ENCODE data around the gene ESYT2.

Gene ESYT2

DNA sequence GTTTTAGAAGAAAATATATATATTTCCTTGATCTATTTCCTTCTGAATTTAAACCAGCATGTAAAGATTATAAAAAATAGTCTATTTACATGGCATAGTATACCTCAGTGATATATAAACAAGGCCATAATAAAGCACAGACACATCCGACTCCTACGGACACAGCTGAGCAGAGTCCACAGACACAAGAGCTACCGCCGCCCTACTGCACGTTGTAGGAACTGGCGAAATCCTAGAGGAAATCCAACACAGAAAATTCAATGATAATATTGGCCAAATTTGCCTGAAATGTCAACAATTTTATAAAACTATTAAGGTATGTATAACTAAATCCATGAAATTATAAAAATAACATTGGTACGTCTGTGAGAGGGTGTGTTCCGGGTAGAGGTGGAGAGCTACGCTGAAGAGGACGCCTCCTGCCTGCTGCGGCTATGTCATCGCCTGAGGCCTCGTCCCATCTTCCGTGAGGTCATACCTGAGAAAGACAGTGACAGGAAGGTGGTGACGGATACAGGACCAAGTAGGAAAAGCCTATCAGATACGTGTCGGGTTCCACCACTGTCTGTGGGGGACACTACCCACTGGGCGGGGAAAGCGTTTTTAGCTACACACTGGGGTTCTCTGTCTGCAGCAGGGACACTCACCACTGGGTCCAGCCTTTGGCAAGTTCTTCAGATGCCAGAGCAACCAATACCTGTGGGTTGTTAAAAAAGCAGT lies 95.4 kb downstream of the ESYT2 start:
- peaks cover 69% of the 10 kb centered on the region for H3K36me3 ChIP-seq (ENCODE audit: insufficient read depth, low read length)
- H3K27me3 ChIP-seq (ENCODE audit: control insufficient read depth, insufficient read depth, low read length) = no peaks in the 10 kb centered on the region
- no peaks in the 10 kb centered on the region for H3K9me3 ChIP-seq (replicated peaks; ENCODE audit: low read length)
- H3K4me3 ChIP-seq (ENCODE audit: low read length) = no peak overlapping the region
- no peak overlapping the region for H3K4me2 ChIP-seq (ENCODE audit: low read length)
- H3K4me1 ChIP-seq (ENCODE audit: control insufficient read depth, insufficient read depth, low read length) = peaks cover 5% of the 10 kb centered on the region
- no peak overlapping the region for H3K9ac ChIP-seq (ENCODE audit: low read depth, low read length)

DNA sequence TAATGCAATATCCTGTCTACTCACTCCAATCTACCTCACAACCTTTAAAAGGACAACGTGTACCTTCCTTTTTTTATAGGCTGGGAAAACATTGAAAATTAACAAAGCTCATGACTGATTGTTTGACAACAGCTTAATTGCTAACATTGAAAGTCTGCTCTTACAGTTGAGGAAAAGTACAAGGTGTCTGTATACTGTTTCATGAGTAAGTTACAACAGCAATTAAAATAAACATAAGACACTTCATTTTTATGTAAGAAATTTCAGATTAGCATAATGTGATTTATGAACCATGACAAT lies 96.1 kb downstream of the ESYT2 start:
- no peak overlapping the region for H3K4me2 ChIP-seq (ENCODE audit: low read length)
- H3K9me3 ChIP-seq (replicated peaks; ENCODE audit: low read length) = no peaks in the 10 kb centered on the region
- no peaks in the 10 kb centered on the region for H3K27me3 ChIP-seq (ENCODE audit: control insufficient read depth, insufficient read depth, low read length)
- H3K4me3 ChIP-seq (ENCODE audit: low read length) = no peak overlapping the region
- H3K4me1 ChIP-seq (ENCODE audit: control insufficient read depth, insufficient read depth, low read length) = peaks cover 5% of the 10 kb centered on the region
- no peak overlapping the region for H3K9ac ChIP-seq (ENCODE audit: low read depth, low read length)
- peaks cover 64% of the 10 kb centered on the region for H3K36me3 ChIP-seq (ENCODE audit: insufficient read depth, low read length)

DNA sequence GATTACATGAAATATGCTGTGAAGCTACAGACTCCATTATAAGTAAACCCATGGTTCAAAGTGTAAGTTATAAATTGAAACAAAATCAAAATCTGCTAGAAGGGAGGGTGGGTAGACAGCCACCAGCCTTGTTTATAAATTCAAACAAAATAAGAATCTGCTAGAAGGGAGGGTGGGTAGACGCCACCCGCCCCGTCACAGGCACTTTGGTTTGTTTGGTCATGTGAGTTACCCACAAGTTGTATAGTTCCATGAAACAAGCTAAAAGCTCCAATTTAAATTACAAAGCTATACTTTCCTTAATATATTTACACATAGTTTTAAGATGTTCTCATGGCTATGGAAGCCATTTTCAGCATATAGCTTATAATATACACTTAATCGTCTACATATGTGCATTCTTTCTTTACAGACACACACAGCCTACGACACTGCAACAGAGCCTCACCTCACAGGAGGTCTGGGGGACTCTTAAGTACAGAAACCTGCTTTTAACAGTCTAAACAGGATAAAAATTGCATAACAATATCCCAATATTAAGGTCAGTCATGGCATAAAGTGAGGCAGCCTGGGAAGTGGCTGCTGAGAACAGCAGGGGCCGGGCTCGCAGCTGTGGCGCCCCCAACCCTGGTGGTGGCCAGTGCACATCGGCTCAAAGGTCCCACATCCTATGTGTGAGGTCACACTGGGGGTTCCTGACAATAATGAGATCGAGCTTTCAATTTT lies 96.7 kb downstream of the ESYT2 start:
- H3K27me3 ChIP-seq (ENCODE audit: control insufficient read depth, insufficient read depth, low read length) = no peaks in the 10 kb centered on the region
- no peak overlapping the region for H3K4me3 ChIP-seq (ENCODE audit: low read length)
- no peaks in the 10 kb centered on the region for H3K9me3 ChIP-seq (replicated peaks; ENCODE audit: low read length)
- no peak overlapping the region for H3K4me2 ChIP-seq (ENCODE audit: low read length)
- no peak overlapping the region for H3K9ac ChIP-seq (ENCODE audit: low read depth, low read length)
- peaks cover 64% of the 10 kb centered on the region for H3K36me3 ChIP-seq (ENCODE audit: insufficient read depth, low read length)
- H3K4me1 ChIP-seq (ENCODE audit: control insufficient read depth, insufficient read depth, low read length) = peaks cover 5% of the 10 kb centered on the region

DNA sequence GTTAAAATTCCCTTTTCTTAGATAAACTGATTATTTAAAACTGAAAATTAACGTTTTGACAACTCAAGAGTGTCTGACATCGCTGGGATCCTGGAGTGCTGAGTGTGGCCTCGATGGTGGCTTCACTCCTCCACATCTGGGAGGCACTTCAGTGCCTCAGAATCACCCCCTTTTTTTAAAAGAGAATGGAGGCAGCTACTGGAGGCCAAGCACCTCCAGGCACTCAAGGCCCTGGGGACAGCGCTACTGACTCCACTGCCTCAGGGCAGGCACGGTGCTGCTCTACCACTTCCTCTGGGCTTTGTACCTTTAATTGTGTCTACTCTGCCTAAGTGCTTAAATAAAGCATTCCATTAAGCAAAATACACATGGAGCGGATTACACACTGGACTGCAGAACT lies 97.5 kb downstream of the ESYT2 start:
- peaks cover 56% of the 10 kb centered on the region for H3K36me3 ChIP-seq (ENCODE audit: insufficient read depth, low read length)

DNA sequence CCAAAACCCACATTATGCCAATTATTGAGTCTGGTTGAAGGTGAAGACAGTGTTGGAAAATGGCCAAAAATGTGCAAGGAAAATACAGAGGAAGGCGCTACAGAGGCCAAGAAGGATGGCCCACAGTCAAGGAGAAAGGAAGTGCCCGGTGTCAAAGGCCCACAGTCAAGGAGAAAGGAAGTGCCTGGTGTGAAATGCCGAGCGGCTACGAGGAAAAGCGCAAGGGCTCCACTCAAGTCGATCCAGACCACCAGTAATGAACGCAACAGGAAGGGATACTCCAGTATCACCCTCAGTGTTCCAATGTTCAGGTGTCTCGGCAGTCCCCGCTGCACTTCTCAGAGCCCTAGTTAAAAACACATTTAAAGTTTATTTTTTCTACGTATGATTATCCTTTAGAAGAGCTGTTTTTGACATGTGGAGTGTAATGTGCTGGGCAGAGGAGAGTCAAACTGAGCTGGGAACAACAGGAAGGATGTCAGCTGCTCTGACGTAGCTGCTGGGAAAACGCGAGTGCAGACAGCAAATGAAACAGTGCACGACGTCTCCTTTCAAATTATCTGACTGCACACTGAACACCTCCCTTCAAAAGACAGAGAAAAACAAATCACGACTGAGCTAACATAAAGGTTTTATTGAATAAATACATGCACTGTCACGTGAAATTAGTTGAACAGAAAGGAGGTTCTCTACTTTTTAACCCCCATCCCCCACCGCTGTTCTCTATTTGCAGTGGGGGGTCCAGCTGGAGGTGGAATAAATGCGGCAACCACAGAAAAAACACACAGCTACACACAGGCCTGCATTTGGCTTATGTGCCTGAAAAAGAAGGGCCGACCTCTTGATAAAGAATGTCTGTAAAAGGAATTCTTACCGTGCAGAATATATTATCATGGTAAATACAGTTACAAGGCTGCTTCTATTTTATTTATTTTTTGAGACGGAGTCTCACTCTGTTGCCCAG lies 98.6 kb downstream of the ESYT2 start:
- no peak overlapping the region for H3K4me3 ChIP-seq (ENCODE audit: low read length)
- H3K4me1 ChIP-seq (ENCODE audit: control insufficient read depth, insufficient read depth, low read length) = peaks cover 5% of the 10 kb centered on the region
- H3K9me3 ChIP-seq (replicated peaks; ENCODE audit: low read length) = no peaks in the 10 kb centered on the region
- no peaks in the 10 kb centered on the region for H3K27me3 ChIP-seq (ENCODE audit: control insufficient read depth, insufficient read depth, low read length)
- no peak overlapping the region for H3K9ac ChIP-seq (ENCODE audit: low read depth, low read length)
- peaks cover 47% of the 10 kb centered on the region for H3K36me3 ChIP-seq (ENCODE audit: insufficient read depth, low read length)
- H3K4me2 ChIP-seq (ENCODE audit: low read length) = no peak overlapping the region

More for the DNA sequence above, 97.5 kb downstream of the ESYT2 start:
- H3K9ac ChIP-seq (ENCODE audit: low read depth, low read length) = no peak overlapping the region
- H3K4me2 ChIP-seq (ENCODE audit: low read length) = no peak overlapping the region
- H3K4me3 ChIP-seq (ENCODE audit: low read length) = no peak overlapping the region
- H3K27me3 ChIP-seq (ENCODE audit: control insufficient read depth, insufficient read depth, low read length) = no peaks in the 10 kb centered on the region
- H3K9me3 ChIP-seq (replicated peaks; ENCODE audit: low read length) = no peaks in the 10 kb centered on the region
- peaks cover 5% of the 10 kb centered on the region for H3K4me1 ChIP-seq (ENCODE audit: control insufficient read depth, insufficient read depth, low read length)

DNA sequence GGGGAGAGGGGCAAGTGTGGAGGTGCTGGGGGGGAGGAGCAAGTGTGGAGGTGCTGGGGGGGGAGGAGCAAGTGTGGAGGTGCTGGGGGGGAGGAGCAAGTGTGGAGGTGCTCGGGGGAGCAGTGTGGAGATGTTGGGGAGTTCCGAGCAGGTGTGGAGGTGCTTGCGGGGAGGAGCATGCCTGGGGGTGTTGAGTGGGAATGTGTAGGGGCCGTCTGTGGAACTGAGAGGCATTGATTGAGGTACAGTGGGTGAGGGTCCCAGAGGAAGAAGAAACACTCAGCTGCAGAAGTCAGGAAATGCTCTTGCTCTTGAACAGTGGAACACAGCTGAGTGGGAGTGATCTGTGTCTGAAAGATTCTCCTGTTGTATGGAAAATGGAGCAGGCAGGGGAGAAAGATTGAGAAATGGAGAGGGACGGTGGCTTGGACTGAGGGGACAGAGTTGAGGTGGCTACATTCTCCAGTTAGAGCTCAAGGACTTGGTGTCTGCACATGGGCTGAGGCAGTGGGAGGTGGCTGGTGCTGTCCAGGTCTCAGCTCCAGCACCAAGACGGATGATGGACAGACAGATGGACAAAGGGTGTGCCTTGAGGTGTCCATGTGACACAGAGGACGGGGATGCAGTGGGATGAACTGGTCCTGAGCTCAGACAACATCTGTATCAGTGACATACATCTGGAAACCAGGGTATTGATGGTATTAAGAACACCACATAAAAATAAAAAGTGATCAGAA lies 99.5 kb downstream of the ESYT2 start:
- no peaks in the 10 kb centered on the region for H3K27me3 ChIP-seq (ENCODE audit: control insufficient read depth, insufficient read depth, low read length)
- H3K4me2 ChIP-seq (ENCODE audit: low read length) = no peak overlapping the region
- H3K4me3 ChIP-seq (ENCODE audit: low read length) = no peak overlapping the region
- no peaks in the 10 kb centered on the region for H3K4me1 ChIP-seq (ENCODE audit: control insufficient read depth, insufficient read depth, low read length)
- peaks cover 38% of the 10 kb centered on the region for H3K36me3 ChIP-seq (ENCODE audit: insufficient read depth, low read length)
- no peaks in the 10 kb centered on the region for H3K9me3 ChIP-seq (replicated peaks; ENCODE audit: low read length)
- no peak overlapping the region for H3K9ac ChIP-seq (ENCODE audit: low read depth, low read length)

DNA sequence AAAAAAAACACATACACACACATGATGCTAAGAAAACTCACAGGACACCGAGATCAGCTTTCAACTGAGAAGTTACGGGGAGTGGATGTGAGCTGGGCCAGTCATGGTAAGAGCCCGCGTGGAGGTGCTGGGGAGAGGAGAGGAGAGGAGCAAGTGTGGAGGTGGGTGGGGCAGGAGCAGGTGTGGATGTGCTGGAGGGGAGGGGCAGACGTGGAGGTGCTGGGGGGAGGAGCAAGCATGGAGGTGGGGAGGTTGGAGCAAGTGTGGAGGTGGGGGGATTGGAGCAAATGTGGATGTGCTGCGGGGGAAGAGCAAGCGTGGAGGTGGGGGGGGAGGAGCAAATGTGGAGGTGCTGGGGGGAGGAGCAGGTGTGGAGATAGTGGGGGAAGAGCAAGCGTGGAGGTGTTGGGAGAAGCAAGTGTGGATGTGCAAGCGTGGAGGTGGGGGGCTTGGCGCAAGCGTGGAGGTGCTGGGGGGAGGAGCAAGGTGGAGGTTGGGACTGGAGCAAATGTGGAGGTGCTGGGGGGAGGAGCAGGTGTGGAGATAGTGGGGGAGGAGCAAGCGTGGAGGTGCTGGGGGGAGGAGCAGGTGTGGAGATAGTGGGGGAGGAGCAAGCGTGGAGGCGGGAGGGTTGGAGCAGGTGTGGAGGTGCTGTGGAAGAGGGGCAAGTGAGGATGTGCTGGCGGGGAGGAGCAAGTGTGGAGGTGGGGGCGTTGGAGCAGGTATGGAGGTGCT lies 100.2 kb downstream of the ESYT2 start:
- Histone ChIP-seq H3K9ac (ENCODE audit: low read depth, low read length) (no peak overlapping the region), H3K9me3 (replicated peaks; ENCODE audit: low read length) (no peaks in the 10 kb centered on the region), H3K4me3 (ENCODE audit: low read length) (no peak overlapping the region), H3K4me2 (ENCODE audit: low read length) (no peak overlapping the region), H3K27me3 (ENCODE audit: control insufficient read depth, insufficient read depth, low read length) (no peaks in the 10 kb centered on the region), H3K36me3 (ENCODE audit: insufficient read depth, low read length) (peaks cover 31% of the 10 kb centered on the region), H3K4me1 (ENCODE audit: control insufficient read depth, insufficient read depth, low read length) (no peaks in the 10 kb centered on the region)

DNA sequence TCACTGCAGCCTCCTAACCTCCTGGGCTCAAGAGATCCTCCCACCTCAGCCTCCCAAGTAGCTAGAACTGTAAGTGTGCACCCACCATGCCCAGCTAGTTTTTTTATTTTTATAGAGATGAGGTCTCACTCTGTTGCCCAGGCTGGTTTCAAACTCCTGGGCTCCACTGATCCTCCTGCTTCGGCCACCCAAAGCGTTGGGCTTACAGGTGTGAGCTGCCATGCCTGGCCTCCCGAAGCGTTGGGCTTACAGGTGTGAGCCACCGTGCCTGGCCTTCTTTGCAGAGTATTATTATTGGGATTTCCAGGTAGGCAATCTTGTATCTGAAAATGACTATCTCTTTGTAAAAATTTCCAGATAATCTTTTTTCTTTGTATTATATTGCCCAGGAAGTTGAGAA lies 101.6 kb downstream of the ESYT2 start:
- no peak overlapping the region for H3K4me3 ChIP-seq (ENCODE audit: low read length)
- H3K36me3 ChIP-seq (ENCODE audit: insufficient read depth, low read length) = peaks cover 22% of the 10 kb centered on the region
- H3K4me2 ChIP-seq (ENCODE audit: low read length) = no peak overlapping the region
- H3K9me3 ChIP-seq (replicated peaks; ENCODE audit: low read length) = no peaks in the 10 kb centered on the region
- H3K9ac ChIP-seq (ENCODE audit: low read depth, low read length) = no peak overlapping the region
- no peaks in the 10 kb centered on the region for H3K4me1 ChIP-seq (ENCODE audit: control insufficient read depth, insufficient read depth, low read length)
- H3K27me3 ChIP-seq (ENCODE audit: control insufficient read depth, insufficient read depth, low read length) = no peaks in the 10 kb centered on the region

DNA sequence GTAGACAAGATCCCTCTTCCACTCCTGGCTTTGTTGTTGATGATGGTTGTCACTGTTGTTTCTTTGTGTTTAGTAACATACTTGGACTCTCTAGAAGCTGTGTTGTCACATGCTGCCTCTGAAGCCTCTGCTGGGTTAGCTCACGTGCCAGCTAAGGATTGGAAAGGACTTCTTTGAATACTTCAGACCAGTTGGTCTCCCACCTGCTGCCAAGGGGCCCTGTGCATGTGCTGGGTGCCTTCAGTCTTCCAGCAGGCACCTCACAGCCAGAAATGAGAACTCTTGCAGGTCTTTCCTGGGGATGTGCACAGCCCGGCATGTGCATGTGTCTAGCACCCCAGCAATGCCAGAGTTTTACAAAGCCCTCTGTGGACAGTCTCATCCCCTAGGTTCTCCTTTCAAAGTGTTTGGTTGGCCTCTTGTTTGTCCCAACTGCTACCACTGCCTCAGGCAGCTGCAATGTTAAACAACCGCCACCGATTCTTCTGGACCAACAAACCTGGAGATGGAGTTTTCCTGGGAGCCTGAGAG lies 103.0 kb downstream of the ESYT2 start:
- H3K9ac ChIP-seq (ENCODE audit: low read depth, low read length) = no peak overlapping the region
- H3K4me3 ChIP-seq (ENCODE audit: low read length) = no peak overlapping the region
- no peaks in the 10 kb centered on the region for H3K4me1 ChIP-seq (ENCODE audit: control insufficient read depth, insufficient read depth, low read length)
- no peak overlapping the region for H3K4me2 ChIP-seq (ENCODE audit: low read length)
- no peaks in the 10 kb centered on the region for H3K9me3 ChIP-seq (replicated peaks; ENCODE audit: low read length)
- H3K27me3 ChIP-seq (ENCODE audit: control insufficient read depth, insufficient read depth, low read length) = no peaks in the 10 kb centered on the region
- H3K36me3 ChIP-seq (ENCODE audit: insufficient read depth, low read length) = peaks cover 10% of the 10 kb centered on the region

DNA sequence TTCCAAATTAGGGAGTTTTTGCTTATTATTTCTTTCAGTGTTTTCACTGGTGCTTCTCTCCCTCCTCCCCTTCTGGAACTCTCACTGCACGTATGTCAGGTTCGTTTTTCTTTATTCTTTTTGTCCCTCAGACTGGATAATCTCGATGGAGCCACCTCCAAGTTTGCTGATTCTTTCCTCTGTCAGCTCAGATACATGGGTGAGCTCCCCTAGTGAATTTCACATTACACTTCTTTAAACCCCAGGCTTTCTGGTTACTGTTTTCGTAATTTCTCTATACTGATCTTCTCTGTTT lies 103.9 kb downstream of the ESYT2 start:
- H3K9me3 ChIP-seq (replicated peaks; ENCODE audit: low read length) = no peaks in the 10 kb centered on the region
- H3K4me2 ChIP-seq (ENCODE audit: low read length) = no peak overlapping the region
- no peak overlapping the region for H3K4me3 ChIP-seq (ENCODE audit: low read length)
- H3K4me1 ChIP-seq (ENCODE audit: control insufficient read depth, insufficient read depth, low read length) = no peaks in the 10 kb centered on the region
- H3K36me3 ChIP-seq (ENCODE audit: insufficient read depth, low read length) = peaks cover 7% of the 10 kb centered on the region
- H3K9ac ChIP-seq (ENCODE audit: low read depth, low read length) = no peak overlapping the region
- no peaks in the 10 kb centered on the region for H3K27me3 ChIP-seq (ENCODE audit: control insufficient read depth, insufficient read depth, low read length)
